H1 (cell line): ENCODE data around the gene RIN3. TPM values are rescaled to one million over a fixed set of nuclear protein-coding genes. Genes with fewer than 3 reads are reported as not detected.

ENCODE experiments used
- CTCF ChIA-PET: fragments of 300-600 bp; sonication (Branson Sonifier 250); formaldehyde crosslinking; loops from one replicate; lab custom pipeline; 2021; ENCODE audit not compliant: partially characterized antibody; lab: Charles Lee
- POLR2A ChIA-PET: fragments of 300-600 bp; sonication (Branson Sonifier 250); formaldehyde crosslinking; loops from one replicate; lab custom pipeline; 2021; ENCODE audit warnings: inconsistent platforms; ENCODE audit not compliant: partially characterized antibody; lab: Charles Lee
- DNase-seq, 2 experiments: peaks; one replicate each; pipeline versions ENCODE4 v3.0.0 to v3.0.0-alpha.2; 2010 to 2022; ENCODE audit warnings: low spot score in 2 of 2, low read depth in 1 of 2, mixed read lengths in 1 of 2
- FAIRE-seq: peaks from 2 replicates; lab custom pipeline; 2011; peaks lifted over from hg19 to GRCh38; lab: Jason Lieb, UNC
- H2AFZ ChIP-seq: 2 replicates; pipeline ENCODE4 v1.8.1; 2012; ENCODE audit warnings: low read length, inconsistent platforms
- H2AK5ac ChIP-seq: 2 replicates; pipeline ENCODE4 v1.6.1; 2013; ENCODE audit warnings: low read depth, low read length
- H2BK120ac ChIP-seq: replicated peaks from 2 replicates; pipeline ENCODE3; 2013; ENCODE audit warnings: low read depth, low read length, inconsistent platforms
- H2BK12ac ChIP-seq: 2 replicates; pipeline ENCODE4 v1.6.1; 2013; ENCODE audit warnings: low read depth, low read length
- H2BK15ac ChIP-seq: 2 replicates; pipeline ENCODE4 v1.6.1; 2013; ENCODE audit warnings: low read length
- H2BK20ac ChIP-seq: 2 replicates; pipeline ENCODE4 v1.6.1; 2013; ENCODE audit warnings: low read length
- H2BK5ac ChIP-seq: 2 replicates; pipeline ENCODE4 v1.6.1; 2013; ENCODE audit warnings: low read depth, low read length
- H3K14ac ChIP-seq: 2 replicates; pipeline ENCODE4 v1.6.1; 2013; ENCODE audit warnings: inconsistent platforms; ENCODE audit not compliant: insufficient read length
- H3K18ac ChIP-seq: 2 replicates; pipeline ENCODE4 v1.6.1; 2013; ENCODE audit warnings: low read length; ENCODE audit errors: extremely low read depth
- H3K23ac ChIP-seq: 2 replicates; pipeline ENCODE4 v1.6.1; 2013; ENCODE audit warnings: inconsistent platforms; ENCODE audit not compliant: insufficient read length
- H3K23me2 ChIP-seq: 2 replicates; pipeline ENCODE4 v1.6.1; 2013; ENCODE audit warnings: low read depth, low read length
- H3K27ac ChIP-seq: 2 replicates; pipeline ENCODE4 v1.6.1; 2011; ENCODE audit warnings: low read depth, low read length, inconsistent platforms
- H3K27me3 ChIP-seq, 4 experiments: replicated peaks in 1 of 4; 1 replicate in 1 of 4; 2 replicates in 3 of 4; pipeline versions ENCODE4 v1.6.1 to v1.8.1; 2011 to 2013; ENCODE audit warnings: low read length in 3 of 4, mild to moderate bottlenecking in 3 of 4, inconsistent platforms in 2 of 4, mixed read lengths in 2 of 4, moderate library complexity in 1 of 4; ENCODE audit not compliant: control insufficient read depth in 3 of 4, insufficient read depth in 3 of 4; ENCODE audit errors: extremely low read depth in 1 of 4
- H3K36me3 ChIP-seq, 4 experiments: 2 replicates each; pipeline versions ENCODE4 v1.6.1 to v1.8.1; 2011 to 2013; ENCODE audit warnings: mild to moderate bottlenecking in 4 of 4, low read length in 3 of 4, moderate library complexity in 2 of 4, control low read depth in 1 of 4, inconsistent platforms in 1 of 4; ENCODE audit not compliant: insufficient read depth in 4 of 4, control insufficient read depth in 2 of 4
- H3K4ac ChIP-seq: replicated peaks from 2 replicates; pipeline ENCODE3; 2013; ENCODE audit warnings: low read length, low read depth, mixed read lengths, inconsistent platforms; ENCODE audit not compliant: insufficient read length
- H3K4me1 ChIP-seq, 4 experiments: replicated peaks in 1 of 4; 1 replicate in 1 of 4; 2 replicates in 3 of 4; pipeline versions ENCODE4 v1.6.1 to v1.8.1; 2011 to 2013; ENCODE audit warnings: low read length in 3 of 4, inconsistent platforms in 2 of 4, mixed read lengths in 1 of 4; ENCODE audit not compliant: insufficient read depth in 4 of 4, control insufficient read depth in 3 of 4
- H3K4me2 ChIP-seq, 2 experiments: 2 replicates each; pipeline versions ENCODE4 v1.6.1 to v1.8.1; 2011 to 2013; ENCODE audit warnings: low read depth in 2 of 2, low read length in 2 of 2, control low read depth in 1 of 2, inconsistent platforms in 1 of 2, mild to moderate bottlenecking in 1 of 2; ENCODE audit not compliant: insufficient read depth in 1 of 2
- H3K4me3 ChIP-seq, 4 experiments: fragments of 200-600, 300-600 bp in 1 of 4; sonication (generic), shearing (Covaris generic), sonication (Bioruptor Twin) in 1 of 4; 2 replicates each; pipeline versions ENCODE4 v1.5.1 to v1.8.1; 2011 to 2016; ENCODE audit warnings: low read length in 4 of 4, low read depth in 3 of 4, control low read depth in 2 of 4, inconsistent platforms in 2 of 4, mild to moderate bottlenecking in 2 of 4, mixed read lengths in 1 of 4, moderate library complexity in 1 of 4; ENCODE audit not compliant: insufficient read depth in 2 of 4; ENCODE audit errors: extremely low read depth in 1 of 4
- H3K56ac ChIP-seq: replicated peaks from 2 replicates; pipeline ENCODE3; 2013; ENCODE audit warnings: low read depth, mild to moderate bottlenecking, mixed read lengths, low read length, inconsistent platforms; ENCODE audit not compliant: insufficient read length
- H3K79me1 ChIP-seq: 2 replicates; pipeline ENCODE4 v1.6.1; 2013; ENCODE audit warnings: low read depth, low read length, control low read depth
- H3K79me2 ChIP-seq, 2 experiments: 2 replicates each; pipeline versions ENCODE4 v1.6.1 to v1.8.1; 2012 to 2013; ENCODE audit warnings: low read length in 2 of 2, mild to moderate bottlenecking in 2 of 2, inconsistent platforms in 1 of 2; ENCODE audit not compliant: insufficient read depth in 2 of 2, control insufficient read depth in 1 of 2
- H3K9ac ChIP-seq, 4 experiments: replicated peaks in 1 of 4; 1 replicate in 1 of 4; 2 replicates in 3 of 4; pipeline versions ENCODE4 v1.6.1 to v1.8.1; 2011 to 2013; ENCODE audit warnings: low read depth in 3 of 4, low read length in 3 of 4, control low read depth in 2 of 4, mild to moderate bottlenecking in 2 of 4, moderate library complexity in 2 of 4, inconsistent platforms in 1 of 4; ENCODE audit errors: extremely low read depth in 1 of 4
- H3K9me3 ChIP-seq, 2 experiments: 2 replicates each; pipeline versions ENCODE4 v1.6.1 to v1.8.1; 2012 to 2013; ENCODE audit warnings: mild to moderate bottlenecking in 2 of 2, moderate library complexity in 2 of 2, control low read depth in 1 of 2, inconsistent platforms in 1 of 2, low read depth in 1 of 2, low read length in 1 of 2, mixed read lengths in 1 of 2; ENCODE audit not compliant: insufficient read depth in 2 of 2
- H4K20me1 ChIP-seq, 2 experiments: replicated peaks in 1 of 2; 2 replicates each; pipeline versions ENCODE3 to v1.8.1; 2011 to 2013; ENCODE audit warnings: inconsistent platforms in 2 of 2, low read length in 2 of 2, mild to moderate bottlenecking in 1 of 2; ENCODE audit not compliant: insufficient read depth in 2 of 2, control insufficient read depth in 1 of 2
- H4K5ac ChIP-seq: 2 replicates; pipeline ENCODE4 v1.6.1; 2013; ENCODE audit warnings: low read length, low read depth, mixed read lengths, inconsistent platforms; ENCODE audit not compliant: insufficient read length
- H4K8ac ChIP-seq: 2 replicates; pipeline ENCODE4 v1.8.0; 2013; ENCODE audit warnings: mild to moderate bottlenecking, moderate library complexity, low read length, inconsistent platforms; ENCODE audit not compliant: insufficient read depth; ENCODE audit errors: extremely low read depth
- H4K91ac ChIP-seq: replicated peaks from 2 replicates; pipeline ENCODE3; 2013; ENCODE audit warnings: low read length, mixed read lengths, inconsistent platforms; ENCODE audit not compliant: insufficient read length
- ASH2L ChIP-seq: fragments of 200-600, 300-600 bp; sonication (generic); IDR thresholded peaks from one replicate; pipeline ENCODE4 v1.7.1; 2017; ENCODE audit warnings: low read length
- EZH2 ChIP-seq: fragments of 200-600 bp; sonication (generic); IDR thresholded peaks from 2 replicates; pipeline ENCODE4 v1.7.1; 2012; ENCODE audit warnings: low read depth, mild to moderate bottlenecking, moderate library complexity, low read length, inconsistent platforms; ENCODE audit not compliant: severe bottlenecking
- GABPA ChIP-seq: IDR thresholded peaks from 2 replicates; pipeline ENCODE4 v1.6.1; 2011; ENCODE audit warnings: mild to moderate bottlenecking, low read length, moderate library complexity, borderline replicate concordance; ENCODE audit not compliant: insufficient read depth
- GTF2F1 ChIP-seq: IDR thresholded peaks from 2 replicates; pipeline ENCODE4 v1.6.1; 2012; ENCODE audit warnings: low read depth, low read length, improper control_type of control experiment, borderline replicate concordance
- KDM4A ChIP-seq: IDR thresholded peaks from one replicate; pipeline ENCODE4 v1.7.1; 2012; ENCODE audit warnings: low read depth, mild to moderate bottlenecking, moderate library complexity, low read length, inconsistent platforms; ENCODE audit not compliant: severe bottlenecking
- RXRA ChIP-seq: IDR thresholded peaks from 2 replicates; pipeline ENCODE4 v1.6.1; 2011; ENCODE audit warnings: low read depth, mild to moderate bottlenecking, low read length, moderate library complexity; ENCODE audit not compliant: insufficient read depth
- SUZ12 ChIP-seq: fragments of 200-600 bp; sonication (generic); IDR thresholded peaks from 2 replicates; pipeline ENCODE4 v1.6.1; 2012; ENCODE audit warnings: mild to moderate bottlenecking, inconsistent platforms, low read length, moderate library complexity, mixed read lengths
- WGBS, 2 experiments: shearing (Covaris generic) in 1 of 2; methylation state at CpG; one replicate each; pipeline versions ENCODE4 v1.1.6 to v1.1.7; 2013 to 2015; ENCODE audit warnings: low lambda C conversion rate in 2 of 2, mixed read lengths in 2 of 2, inconsistent platforms in 1 of 2, low coverage in 1 of 2, missing lambda C conversion rate in 1 of 2; ENCODE audit not compliant: insufficient replicate concordance in 2 of 2, insufficient coverage in 1 of 2, insufficient read length in 1 of 2; ENCODE audit errors: extremely low coverage in 1 of 2, missing lambda C conversion rate in 1 of 2; 5-methylcytosine and 5-hydroxymethylcytosine counted together
- polyA plus RNA-seq, 7 experiments: library from polyadenylated mRNA; depleted of rRNA in 3 of 7; stranded (reverse) in 5 of 7; unstranded in 2 of 7; fragments of >200 nt in 5 of 7; fragments of 200-250 nt in 2 of 7; gene quantifications; 1 replicate in 5 of 7; 2 replicates in 1 of 7; 4 replicates in 1 of 7; pipeline versions ENCODE4 v1.2.1 to v1.2.3, GENCODE V29; 2011 to 2013; ENCODE audit warnings: missing spikeins in 2 of 7, mixed read lengths in 2 of 7
- total RNA-seq: library from RNA; stranded (reverse); fragmentation: NEBNext Ultra II Directional; extraction: Animal tissue kit (Norgen Biotek cat#: 25700); gene quantifications from 2 replicates; pipeline ENCODE4 v1.2.1, GENCODE V29; 2021

RIN3 gene
- total and polyA plus RNA-seq, 2 of the 8 experiments (the other 6 are each of a cell fraction or from before 2014, with no cell fraction given) = 0.59 to 1.5 TPM

DNA sequence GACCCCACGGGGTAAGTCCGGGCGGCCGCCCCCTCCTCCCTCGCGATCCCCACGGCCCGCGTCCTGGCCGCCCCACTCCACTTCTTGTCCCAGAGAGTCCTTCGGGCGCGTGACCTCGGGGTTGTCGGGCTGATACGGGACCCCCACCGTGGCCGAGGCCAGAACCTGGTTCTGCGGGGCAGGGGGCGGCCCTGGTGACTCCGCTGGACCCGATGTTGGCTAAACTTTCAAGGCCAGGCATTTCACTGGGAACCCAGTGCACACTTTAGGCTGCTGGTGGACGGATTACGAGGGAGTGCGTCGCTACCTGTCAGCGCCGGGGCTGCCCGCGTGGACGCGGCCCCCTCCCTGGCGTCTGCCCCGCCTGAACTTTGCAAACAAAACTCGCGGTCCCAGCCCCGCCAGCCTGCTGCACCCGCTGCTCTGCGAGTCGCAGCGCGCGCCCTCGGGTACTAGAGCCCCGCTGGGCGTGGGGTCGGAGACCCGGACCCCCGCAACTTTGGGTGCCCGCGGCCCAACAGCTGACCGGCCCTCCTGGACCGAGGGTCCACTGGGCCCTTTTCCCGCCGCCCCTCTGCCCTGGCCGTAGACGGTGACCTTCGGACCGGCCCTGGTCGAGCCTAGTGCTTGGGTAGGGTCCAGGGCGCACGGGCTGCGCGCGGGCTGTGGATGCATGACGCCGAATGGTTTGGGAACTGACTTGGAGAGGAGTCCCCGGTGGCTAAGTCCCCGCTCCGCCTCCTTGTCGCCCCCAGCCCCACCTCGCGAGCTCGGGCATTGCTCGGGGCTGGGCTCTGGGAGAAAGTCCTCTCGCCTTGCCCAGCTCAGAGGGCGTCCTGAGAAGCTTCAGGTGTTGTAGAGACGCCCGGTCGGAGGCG, 624 bp downstream of the RIN3 start:
- Histone ChIP-seq H3K4me1 (0 out of 7 replicates have a peak, but pooled peaks cover 0 to 5% (median under 1%) of the 10 kb centered on the region in 4 experiments), H3K27ac (no peak overlapping the region), H2AK5ac (no peak overlapping the region), H2BK15ac (no peak overlapping the region), H4K91ac (no peak overlapping the region), H3K4ac (no peak overlapping the region), H4K20me1 (no peaks in the 10 kb centered on the region), H3K79me2 (no peaks in the 10 kb centered on the region), H4K8ac (peak overlapping the region; percentile 88), H3K9ac (peak overlapping the region in 3 of 4 experiments; percentile 13 to 35 (median 24); a peak in 2 of 7 replicates), H3K79me1 (no peaks in the 10 kb centered on the region), H3K14ac (no peak overlapping the region), H2BK5ac (no peak overlapping the region), H3K27me3 (peaks cover 12 to 43% (median 28%) of the 10 kb centered on the region in 4 experiments), H3K23me2 (peaks cover 14% of the 10 kb centered on the region; the same call in 1 of the 2 replicates), H2BK12ac (no peak overlapping the region), H4K5ac (no peak overlapping the region), H3K23ac (no peak overlapping the region), H2BK120ac (no peak overlapping the region), H3K9me3 (no peaks in the 10 kb centered on the region), H2AFZ (peak overlapping the region; percentile 75; the same call in 1 of the 2 replicates), H3K4me3 (peak overlapping the region; percentile 48 to 77 (median 70)), H3K36me3 (no peaks in the 10 kb centered on the region), H3K4me2 (peak overlapping the region; percentile 74 to 98), H3K56ac (peak overlapping the region; percentile 22), H2BK20ac (no peak overlapping the region), H3K18ac (no peak overlapping the region; the same call in 1 of the 2 replicates)
- DNase-seq = peak in 1 of 2 experiments; percentile 61
- ChIA-PET CTCF (interaction anchor here (0.5 to 1.7 kb wide), 4 partner anchors 10 to 79 kb away, joined by 3 to 5 read pairs (median 4); no protein-coding TSS in a partner anchor), POLR2A (no interaction called here)
- 5% methylated on average over 62 of the region's 81 CpGs; no CpG with 5 or more reads in 1 of the 2 experiments for WGBS, 2 experiments
- peak; percentile 51 for TF ChIP-seq ASH2L
- no peak for TF ChIP-seq RXRA
- peak; percentile 84 for TF ChIP-seq EZH2
- TF ChIP-seq GABPA = peak; percentile 38; the same call in 1 of the 2 replicates
- no peak for TF ChIP-seq GTF2F1
- TF ChIP-seq KDM4A = peak; percentile 66
- peak; percentile 82; the same call in 1 of the 2 replicates for TF ChIP-seq SUZ12
- FAIRE-seq = no peak
